GM23338 (cell line): ENCODE results near the gene HERC4.

Experiments used
- CTCF ChIP-seq, 2 experiments: fragments of 200-600 bp in 1 of 2; sonication (generic) in 1 of 2; conservative IDR thresholded peaks; 2 replicates each; pipeline versions ENCODE4 v1.5.1 to v1.6.1; 2016 to 2017; ENCODE audit warnings: antibody characterized with exemption in 2 of 2, low read depth in 2 of 2, mild to moderate bottlenecking in 2 of 2, moderate library complexity in 1 of 2
- EZH2 ChIP-seq: fragments of 200-600 bp; sonication (generic); IDR thresholded peaks from one replicate; pipeline ENCODE4 v1.8.0; 2017; ENCODE audit warnings: antibody characterized with exemption, mild to moderate bottlenecking, low read depth; ENCODE audit not compliant: unreplicated experiment

DNA sequence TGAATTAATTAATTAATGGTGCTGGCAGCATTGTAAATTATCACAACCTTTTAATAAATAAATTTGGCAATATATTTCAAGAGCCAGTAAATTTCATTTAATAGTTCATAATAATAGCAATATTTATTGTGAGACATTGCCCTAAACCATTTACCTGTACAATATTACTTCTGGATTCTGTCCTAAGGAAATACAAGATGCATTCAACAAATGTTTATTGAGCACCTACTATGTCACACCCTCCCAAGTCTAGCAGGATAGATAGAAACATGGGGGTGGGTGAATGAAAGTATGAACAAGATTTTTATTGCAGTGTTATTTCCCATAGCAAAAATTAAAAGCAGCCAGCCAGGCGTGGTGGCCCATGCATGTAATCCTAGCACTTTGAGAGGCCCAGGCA, 4.4 kb upstream of the HERC4 start:
- no peak for TF ChIP-seq CTCF (conservative IDR thresholded peaks at IDR 0.05; ENCODE audit: low read depth in 2 of 2)
- no peak for TF ChIP-seq EZH2
